WTC11 (cell line): ENCODE data around the gene S100A13. TPM values are rescaled to one million over a fixed set of nuclear protein-coding genes. Genes with fewer than 3 reads are reported as not detected.

Experiments used
- ATAC-seq: fragments of 200-7000 bp; cut with Tn5 transposase; 2 replicates; pipeline ENCODE4 v1.10.0; 2021; ENCODE audit warnings: mild to moderate bottlenecking, moderate library complexity
- CTCF ChIA-PET: fragments of 300-600 bp; sonication (Branson Sonifier 250); formaldehyde crosslinking; loops from one replicate; lab custom pipeline; 2021; ENCODE audit warnings: antibody characterized with exemption; lab: Charles Lee
- POLR2A ChIA-PET: fragments of 350-600 bp; sonication (Branson Sonifier 250); formaldehyde crosslinking; loops from one replicate; lab custom pipeline; 2021; ENCODE audit warnings: antibody characterized with exemption; lab: Charles Lee
- DNase-seq: peaks from one replicate; pipeline ENCODE4 v3.0.0; 2021; ENCODE audit warnings: low spot score
- H3K27ac Mint-ChIP-seq: 2 replicates; pipeline ENCODE4 v1.8.0; 2021; ENCODE audit warnings: mixed read lengths
- H3K27me3 Mint-ChIP-seq: 2 replicates; pipeline ENCODE4 v1.8.0; 2021; ENCODE audit warnings: low read depth, mild to moderate bottlenecking, moderate library complexity, mixed read lengths
- H3K36me3 Mint-ChIP-seq: 2 replicates; pipeline ENCODE4 v1.8.0; 2021; ENCODE audit warnings: mixed read lengths
- H3K4me1 Mint-ChIP-seq: 2 replicates; pipeline ENCODE4 v1.8.0; 2022; ENCODE audit warnings: mixed read lengths
- H3K4me3 Mint-ChIP-seq: 2 replicates; pipeline ENCODE4 v1.8.0; 2021; ENCODE audit warnings: mild to moderate bottlenecking, moderate library complexity, mixed read lengths
- H3K9me3 Mint-ChIP-seq: 2 replicates; pipeline ENCODE4 v1.8.0; 2021; ENCODE audit warnings: mixed read lengths
- ELF4 ChIP-seq: sonication (generic); formaldehyde crosslinking; IDR thresholded peaks from 2 replicates; pipeline ENCODE4 v1.8.1; 2022; ENCODE audit warnings: low read depth, mild to moderate bottlenecking, moderate library complexity, missing genetic modification reagents
- EMX1 ChIP-seq: fragments of 250-450 bp; sonication (Bioruptor Pico); IDR thresholded peaks from 2 replicates; pipeline ENCODE4 v1.8.0; 2021; ENCODE audit warnings: mild to moderate bottlenecking
- HMGA2 ChIP-seq: fragments of 250-450 bp; sonication (Bioruptor Pico); IDR thresholded peaks from 2 replicates; pipeline ENCODE4 v1.4.0; 2021; ENCODE audit warnings: mild to moderate bottlenecking, moderate library complexity
- IRF2 ChIP-seq: sonication (generic); formaldehyde crosslinking; IDR thresholded peaks from 2 replicates; pipeline ENCODE4 v1.8.0; 2022; ENCODE audit warnings: low read depth, missing genetic modification reagents, borderline replicate concordance
- KAT7 ChIP-seq: sonication (generic); formaldehyde crosslinking; IDR thresholded peaks from 2 replicates; pipeline ENCODE4 v1.8.1; 2023; ENCODE audit warnings: missing genetic modification reagents, mild to moderate bottlenecking, borderline replicate concordance
- MXD4 ChIP-seq: fragments of 250-450 bp; sonication (Bioruptor Pico); IDR thresholded peaks from 2 replicates; pipeline ENCODE4 v1.8.0; 2021; ENCODE audit warnings: mild to moderate bottlenecking, moderate library complexity, borderline replicate concordance
- NFE2L1 ChIP-seq: sonication (generic); formaldehyde crosslinking; IDR thresholded peaks from 2 replicates; pipeline ENCODE4 v1.8.1; 2023; ENCODE audit warnings: missing genetic modification reagents
- NR3C1 ChIP-seq: sonication (generic); formaldehyde crosslinking; conservative IDR thresholded peaks from 2 replicates; pipeline ENCODE4 v1.8.1; 2023; ENCODE audit warnings: low read depth, mild to moderate bottlenecking, missing genetic modification reagents
- PRRX2 ChIP-seq: fragments of 250-450 bp; sonication (Bioruptor Pico); IDR thresholded peaks from 2 replicates; pipeline ENCODE4 v1.8.0; 2021; ENCODE audit warnings: mild to moderate bottlenecking
- SMAD3 ChIP-seq: sonication (generic); formaldehyde crosslinking; IDR thresholded peaks from 2 replicates; pipeline ENCODE4 v1.8.0; 2022; ENCODE audit warnings: missing genetic modification reagents, mild to moderate bottlenecking, borderline replicate concordance
- TEAD1 ChIP-seq: sonication (generic); formaldehyde crosslinking; IDR thresholded peaks from 2 replicates; pipeline ENCODE4 v1.8.0; 2022; ENCODE audit warnings: mild to moderate bottlenecking, missing genetic modification reagents
- TEAD4 ChIP-seq: sonication (generic); formaldehyde crosslinking; IDR thresholded peaks from 2 replicates; pipeline ENCODE4 v1.8.0; 2022; ENCODE audit warnings: mild to moderate bottlenecking, missing genetic modification reagents
- ZBTB21 ChIP-seq: sonication (generic); formaldehyde crosslinking; IDR thresholded peaks from 2 replicates; pipeline ENCODE4 v1.8.1; 2023; ENCODE audit warnings: mild to moderate bottlenecking, missing genetic modification reagents, borderline replicate concordance
- ZNF121 ChIP-seq: sonication (generic); formaldehyde crosslinking; IDR thresholded peaks from 2 replicates; pipeline ENCODE4 v1.8.0; 2023; ENCODE audit warnings: missing genetic modification reagents
- ZNF138 ChIP-seq: sonication (generic); formaldehyde crosslinking; conservative IDR thresholded peaks from 2 replicates; pipeline ENCODE4 v1.8.1; 2022; ENCODE audit warnings: mild to moderate bottlenecking, moderate library complexity, missing genetic modification reagents
- ZNF219 ChIP-seq: sonication (generic); formaldehyde crosslinking; IDR thresholded peaks from 2 replicates; pipeline ENCODE4 v1.8.0; 2023; ENCODE audit warnings: missing genetic modification reagents, mild to moderate bottlenecking, borderline replicate concordance
- ZNF263 ChIP-seq: sonication (generic); formaldehyde crosslinking; IDR thresholded peaks from 2 replicates; pipeline ENCODE4 v1.8.1; 2022; ENCODE audit warnings: low read depth, mild to moderate bottlenecking, moderate library complexity, missing genetic modification reagents
- total RNA-seq: library from RNA; stranded (reverse); gene quantifications from 3 replicates; pipeline ENCODE4 v1.2.3, GENCODE V29; 2021
- TF ChIP-seq, protein P1 (sequence below): fragments of 250-450 bp; sonication (Bioruptor Pico); conservative IDR thresholded peaks from 2 replicates; pipeline ENCODE4 v1.9.0; 2021; ENCODE audit warnings: mild to moderate bottlenecking
- TF ChIP-seq, protein P2 (sequence below): sonication (generic); formaldehyde crosslinking; IDR thresholded peaks from 2 replicates; pipeline ENCODE4 v1.8.0; 2022; ENCODE audit warnings: mild to moderate bottlenecking, missing genetic modification reagents
- TF ChIP-seq, protein P3 (sequence below): sonication (generic); formaldehyde crosslinking; IDR thresholded peaks from 2 replicates; pipeline ENCODE4 v1.8.0; 2022; ENCODE audit warnings: mild to moderate bottlenecking, missing genetic modification reagents
- TF ChIP-seq, protein P4 (sequence below): sonication (generic); formaldehyde crosslinking; IDR thresholded peaks from 2 replicates; pipeline ENCODE4 v1.8.0; 2022; ENCODE audit warnings: mild to moderate bottlenecking, missing genetic modification reagents
- TF ChIP-seq, protein P5 (sequence below): sonication (generic); formaldehyde crosslinking; IDR thresholded peaks from 2 replicates; pipeline ENCODE4 v1.8.1; 2023; ENCODE audit warnings: mild to moderate bottlenecking, missing genetic modification reagents, moderate library complexity
- TF ChIP-seq, protein P6 (sequence below): sonication (generic); formaldehyde crosslinking; IDR thresholded peaks from 2 replicates; pipeline ENCODE4 v1.8.1; 2022; ENCODE audit warnings: missing genetic modification reagents, borderline replicate concordance

The S100A13 gene
- total RNA-seq, 1 experiment from 2014 or later = 68.4 TPM

DNA sequence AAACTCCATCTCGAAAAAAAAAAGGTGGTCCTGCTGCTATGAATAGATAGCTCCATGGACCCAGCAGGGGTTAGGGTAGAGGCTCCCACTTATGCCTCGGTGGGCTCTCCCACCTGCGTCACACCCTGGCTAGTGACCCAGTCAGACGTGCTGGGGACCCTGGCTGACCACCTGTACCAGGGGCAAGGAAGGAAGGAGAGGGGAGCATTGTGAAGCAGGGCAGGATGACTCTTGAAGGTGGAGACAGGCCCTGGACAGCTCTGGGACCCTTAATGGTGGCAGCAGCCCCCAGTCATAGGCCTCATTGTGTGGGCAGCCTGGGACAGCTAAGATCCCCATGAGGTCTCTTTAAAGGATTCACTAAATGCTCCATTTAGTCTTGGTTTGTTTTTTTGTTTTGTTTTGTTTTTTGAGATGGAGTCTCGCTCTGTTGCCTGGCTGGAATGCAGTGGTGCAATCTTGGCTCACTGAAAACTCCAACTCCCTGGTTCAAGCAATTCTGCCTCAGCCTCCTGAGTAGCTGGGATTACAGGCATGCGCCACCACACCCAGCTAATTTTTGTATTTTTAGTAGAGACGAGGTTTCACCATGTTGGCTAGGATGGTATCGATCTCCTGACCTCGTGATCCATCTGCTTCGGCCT is 20.8 kb upstream of the S100A13 start (continued):
- TF ChIP-seq, protein P1, sequence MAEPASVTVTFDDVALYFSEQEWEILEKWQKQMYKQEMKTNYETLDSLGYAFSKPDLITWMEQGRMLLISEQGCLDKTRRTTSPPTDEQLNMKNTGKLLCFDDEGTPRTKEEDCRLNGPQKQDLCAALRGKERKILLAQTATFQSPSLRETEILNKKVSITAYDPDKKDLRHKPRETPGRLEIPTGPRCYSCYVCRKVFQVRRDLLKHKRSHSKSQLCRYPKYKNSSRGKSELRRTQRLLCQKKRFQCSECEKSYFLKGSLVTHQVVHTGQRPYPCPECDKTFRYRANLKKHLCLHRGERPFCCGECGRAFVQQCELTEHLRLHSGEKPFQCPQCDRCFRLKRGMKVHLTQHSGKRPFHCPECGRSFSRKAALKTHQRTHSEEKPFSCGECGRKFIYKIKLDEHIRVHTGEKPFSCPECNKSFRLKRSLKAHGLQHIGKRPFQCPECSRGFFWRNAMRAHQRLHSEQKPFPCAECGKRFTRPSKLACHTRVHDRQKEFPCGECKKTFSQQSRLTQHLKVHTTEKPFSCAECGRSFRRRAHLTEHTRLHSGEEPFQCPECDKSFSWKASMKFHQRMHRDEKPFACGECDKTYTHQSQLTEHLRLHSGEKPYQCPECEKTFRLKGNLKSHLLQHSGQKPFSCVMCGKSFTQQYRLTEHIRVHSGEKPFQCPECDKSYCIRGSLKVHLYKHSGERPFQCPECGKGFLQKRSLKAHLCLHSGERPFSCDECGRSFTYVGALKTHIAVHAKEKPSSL (CRISPR knock-in tag) = peak; percentile 58; the same call in 1 of the 2 replicates
- TF ChIP-seq ZNF138 (CRISPR knock-in tag) (no peak), EMX1 (CRISPR knock-in tag) (0 out of 2 replicates have a peak, but pooled peaks have one; percentile 78), PRRX2 (CRISPR knock-in tag) (no peak; the same call in 1 of the 2 replicates), ZNF263 (CRISPR knock-in tag) (no peak), NFE2L1 (CRISPR knock-in tag) (no peak)

DNA sequence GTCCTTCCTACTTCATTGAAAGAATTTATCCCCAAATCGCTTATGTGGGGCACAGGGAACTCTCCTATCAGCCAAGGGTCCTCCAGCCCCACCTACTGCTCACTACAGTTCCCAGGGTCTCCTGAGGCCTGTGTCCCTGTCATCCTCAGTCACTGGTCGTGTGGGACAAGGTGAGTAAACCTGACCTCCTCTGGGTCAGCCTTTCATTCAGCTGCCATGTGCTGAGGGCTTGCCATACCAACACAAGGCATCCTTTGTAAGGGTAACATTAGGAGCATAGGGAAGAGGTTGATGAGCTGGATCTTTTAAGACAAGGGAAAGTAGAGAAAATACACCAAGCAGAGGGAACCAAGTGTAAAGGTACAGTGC is 20.0 kb upstream of the S100A13 start:
- Mint-ChIP-seq H3K9me3 (no peaks in the 10 kb centered on the region), H3K36me3 (peaks cover 37% of the 10 kb centered on the region), H3K4me1 (peaks cover 8% of the 10 kb centered on the region), H3K27ac (peak overlapping the region; percentile 94), H3K4me3 (no peak overlapping the region), H3K27me3 (no peaks in the 10 kb centered on the region)
- ChIA-PET CTCF (interaction anchor here (0.5 to 2.2 kb wide), 9 partner anchors 13 to 320 kb away, joined by 3 to 12 read pairs (median 4); partner anchors contain the start of genes CHTOP, CREB3L4 and S100A13), POLR2A (interaction anchor here (1.0 to 3.4 kb wide), 2 partner anchors 13 kb away, joined by 5 to 14 read pairs; partner anchors contain the start of gene CHTOP)
- ATAC-seq = peak; percentile 80
- DNase-seq = no peak
- no peak for TF ChIP-seq ZBTB21
- no peak for TF ChIP-seq NR3C1 (CRISPR knock-in tag)
- 0 out of 2 replicates have a peak, but pooled peaks have one; percentile 27 for TF ChIP-seq TEAD1 (CRISPR knock-in tag)
- TF ChIP-seq, protein P2, sequence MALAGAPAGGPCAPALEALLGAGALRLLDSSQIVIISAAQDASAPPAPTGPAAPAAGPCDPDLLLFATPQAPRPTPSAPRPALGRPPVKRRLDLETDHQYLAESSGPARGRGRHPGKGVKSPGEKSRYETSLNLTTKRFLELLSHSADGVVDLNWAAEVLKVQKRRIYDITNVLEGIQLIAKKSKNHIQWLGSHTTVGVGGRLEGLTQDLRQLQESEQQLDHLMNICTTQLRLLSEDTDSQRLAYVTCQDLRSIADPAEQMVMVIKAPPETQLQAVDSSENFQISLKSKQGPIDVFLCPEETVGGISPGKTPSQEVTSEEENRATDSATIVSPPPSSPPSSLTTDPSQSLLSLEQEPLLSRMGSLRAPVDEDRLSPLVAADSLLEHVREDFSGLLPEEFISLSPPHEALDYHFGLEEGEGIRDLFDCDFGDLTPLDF = peak; percentile 54; the same call in 1 of the 2 replicates

DNA sequence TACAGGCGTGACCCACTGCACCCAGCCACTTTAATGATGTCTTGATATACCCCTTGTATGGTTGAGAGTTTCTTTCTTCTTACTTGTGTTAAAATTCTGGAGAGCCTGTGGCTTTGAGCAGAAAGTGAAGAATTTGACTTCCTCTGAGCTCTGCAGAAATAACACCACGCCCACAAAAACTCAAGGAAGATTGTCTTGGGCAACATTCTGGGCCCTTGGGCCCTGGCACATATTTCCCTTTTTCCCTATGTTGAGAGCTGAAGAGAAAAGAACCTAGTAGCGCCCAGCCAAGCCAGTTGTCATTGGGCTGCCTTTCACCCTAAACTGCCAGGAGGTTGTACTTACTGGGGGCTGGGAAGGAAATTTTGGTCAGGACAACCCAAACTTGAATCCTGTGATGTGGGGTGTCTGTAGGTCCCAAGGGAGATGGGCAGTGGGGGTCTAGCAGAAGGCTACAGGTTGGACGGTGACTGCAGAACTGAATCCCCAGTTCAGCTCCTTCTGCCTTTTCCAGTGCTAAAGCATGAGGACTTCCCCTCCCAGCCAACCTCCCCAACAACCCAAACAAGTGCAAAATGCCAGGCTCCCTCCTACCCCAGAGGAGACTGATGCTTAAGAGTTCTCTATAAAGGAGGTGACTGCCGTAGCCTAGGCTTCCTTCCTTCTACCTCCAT is 19.5 kb upstream of the S100A13 start:
- H3K36me3 Mint-ChIP-seq = peaks cover 42% of the 10 kb centered on the region
- TF ChIP-seq ZNF138 (CRISPR knock-in tag) (no peak), SMAD3 (CRISPR knock-in tag) (no peak), KAT7 (CRISPR knock-in tag) (no peak), ELF4 (CRISPR knock-in tag) (no peak), TEAD4 (no peak), ZNF263 (CRISPR knock-in tag) (no peak), ZNF219 (CRISPR knock-in tag) (no peak), MXD4 (no peak), IRF2 (CRISPR knock-in tag) (no peak), HMGA2 (CRISPR knock-in tag) (no peak), ZNF121 (CRISPR knock-in tag) (no peak)
- TF ChIP-seq, protein P3, sequence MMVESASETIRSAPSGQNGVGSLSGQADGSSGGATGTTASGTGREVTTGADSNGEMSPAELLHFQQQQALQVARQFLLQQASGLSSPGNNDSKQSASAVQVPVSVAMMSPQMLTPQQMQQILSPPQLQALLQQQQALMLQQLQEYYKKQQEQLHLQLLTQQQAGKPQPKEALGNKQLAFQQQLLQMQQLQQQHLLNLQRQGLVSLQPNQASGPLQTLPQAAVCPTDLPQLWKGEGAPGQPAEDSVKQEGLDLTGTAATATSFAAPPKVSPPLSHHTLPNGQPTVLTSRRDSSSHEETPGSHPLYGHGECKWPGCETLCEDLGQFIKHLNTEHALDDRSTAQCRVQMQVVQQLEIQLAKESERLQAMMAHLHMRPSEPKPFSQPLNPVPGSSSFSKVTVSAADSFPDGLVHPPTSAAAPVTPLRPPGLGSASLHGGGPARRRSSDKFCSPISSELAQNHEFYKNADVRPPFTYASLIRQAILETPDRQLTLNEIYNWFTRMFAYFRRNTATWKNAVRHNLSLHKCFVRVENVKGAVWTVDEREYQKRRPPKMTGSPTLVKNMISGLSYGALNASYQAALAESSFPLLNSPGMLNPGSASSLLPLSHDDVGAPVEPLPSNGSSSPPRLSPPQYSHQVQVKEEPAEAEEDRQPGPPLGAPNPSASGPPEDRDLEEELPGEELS (CRISPR knock-in tag) = no peak
- TF ChIP-seq, protein P4, sequence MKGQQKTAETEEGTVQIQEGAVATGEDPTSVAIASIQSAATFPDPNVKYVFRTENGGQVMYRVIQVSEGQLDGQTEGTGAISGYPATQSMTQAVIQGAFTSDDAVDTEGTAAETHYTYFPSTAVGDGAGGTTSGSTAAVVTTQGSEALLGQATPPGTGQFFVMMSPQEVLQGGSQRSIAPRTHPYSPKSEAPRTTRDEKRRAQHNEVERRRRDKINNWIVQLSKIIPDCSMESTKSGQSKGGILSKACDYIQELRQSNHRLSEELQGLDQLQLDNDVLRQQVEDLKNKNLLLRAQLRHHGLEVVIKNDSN = no peak
- TF ChIP-seq, protein P5, sequence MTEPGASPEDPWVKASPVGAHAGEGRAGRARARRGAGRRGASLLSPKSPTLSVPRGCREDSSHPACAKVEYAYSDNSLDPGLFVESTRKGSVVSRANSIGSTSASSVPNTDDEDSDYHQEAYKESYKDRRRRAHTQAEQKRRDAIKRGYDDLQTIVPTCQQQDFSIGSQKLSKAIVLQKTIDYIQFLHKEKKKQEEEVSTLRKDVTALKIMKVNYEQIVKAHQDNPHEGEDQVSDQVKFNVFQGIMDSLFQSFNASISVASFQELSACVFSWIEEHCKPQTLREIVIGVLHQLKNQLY = no peak
- TF ChIP-seq, protein P6, sequence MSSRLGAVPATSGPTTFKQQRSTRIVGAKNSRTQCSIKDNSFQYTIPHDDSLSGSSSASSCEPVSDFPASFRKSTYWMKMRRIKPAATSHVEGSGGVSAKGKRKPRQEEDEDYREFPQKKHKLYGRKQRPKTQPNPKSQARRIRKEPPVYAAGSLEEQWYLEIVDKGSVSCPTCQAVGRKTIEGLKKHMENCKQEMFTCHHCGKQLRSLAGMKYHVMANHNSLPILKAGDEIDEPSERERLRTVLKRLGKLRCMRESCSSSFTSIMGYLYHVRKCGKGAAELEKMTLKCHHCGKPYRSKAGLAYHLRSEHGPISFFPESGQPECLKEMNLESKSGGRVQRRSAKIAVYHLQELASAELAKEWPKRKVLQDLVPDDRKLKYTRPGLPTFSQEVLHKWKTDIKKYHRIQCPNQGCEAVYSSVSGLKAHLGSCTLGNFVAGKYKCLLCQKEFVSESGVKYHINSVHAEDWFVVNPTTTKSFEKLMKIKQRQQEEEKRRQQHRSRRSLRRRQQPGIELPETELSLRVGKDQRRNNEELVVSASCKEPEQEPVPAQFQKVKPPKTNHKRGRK (CRISPR knock-in tag) = no peak
- H3K4me3 Mint-ChIP-seq = no peak overlapping the region
- ChIA-PET CTCF (interaction anchor here (0.8 to 2.2 kb wide), 6 partner anchors 13 to 293 kb away, joined by 3 to 7 read pairs (median 4); partner anchors contain the start of gene CHTOP), POLR2A (interaction anchor here (1.0 to 3.4 kb wide), 2 partner anchors 13 kb away, joined by 5 to 14 read pairs; partner anchors contain the start of gene CHTOP)
- no peaks in the 10 kb centered on the region for H3K27me3 Mint-ChIP-seq
- ATAC-seq = no peak
- DNase-seq = no peak
- peak overlapping the region; percentile 94 for H3K27ac Mint-ChIP-seq
- peaks cover 8% of the 10 kb centered on the region for H3K4me1 Mint-ChIP-seq
- H3K9me3 Mint-ChIP-seq = no peaks in the 10 kb centered on the region
